Endodermal cell (in vitro differentiated cells): ENCODE results near the gene EP400. TPM values are rescaled to one million over a fixed set of nuclear protein-coding genes. Genes with fewer than 3 reads are reported as not detected.

ENCODE experiments used
- DNase-seq: peaks from one replicate; pipeline ENCODE4 v3.0.0-alpha.2; 2017
- H3K27ac ChIP-seq: 2 replicates; pipeline ENCODE4 v1.5.1; 2013; ENCODE audit warnings: mild to moderate bottlenecking, low read depth, low read length, moderate library complexity
- H3K27me3 ChIP-seq: 2 replicates; pipeline ENCODE4 v1.6.1; 2013; ENCODE audit warnings: mild to moderate bottlenecking, low read length, moderate library complexity; ENCODE audit not compliant: insufficient read depth, control insufficient read depth, poor library complexity, severe bottlenecking
- H3K36me3 ChIP-seq: 2 replicates; pipeline ENCODE4 v1.7.0; 2013; ENCODE audit warnings: mild to moderate bottlenecking, low read length, moderate library complexity; ENCODE audit not compliant: control insufficient read depth, insufficient read depth
- H3K4me1 ChIP-seq: one replicate; pipeline ENCODE4 v1.7.0; 2013; ENCODE audit warnings: low read length; ENCODE audit not compliant: control insufficient read depth, insufficient read depth
- H3K4me3 ChIP-seq: 2 replicates; pipeline ENCODE4 v1.5.1; 2013; ENCODE audit warnings: mild to moderate bottlenecking, low read length, moderate library complexity
- H3K9ac ChIP-seq: 2 replicates; pipeline ENCODE4 v1.6.1; 2013; ENCODE audit warnings: mild to moderate bottlenecking, low read length, moderate library complexity; ENCODE audit not compliant: poor library complexity, severe bottlenecking; ENCODE audit errors: extremely low read depth
- H3K9me3 ChIP-seq: 2 replicates; pipeline ENCODE4 v1.6.1; 2013; ENCODE audit warnings: mild to moderate bottlenecking, low read length, moderate library complexity; ENCODE audit not compliant: control insufficient read depth
- H3K27ac Mint-ChIP-seq: 2 replicates; pipeline ENCODE4 v1.8.0; 2020; ENCODE audit warnings: mixed read lengths
- H3K27me3 Mint-ChIP-seq: 2 replicates; pipeline ENCODE4 v1.8.0; 2021; ENCODE audit warnings: mild to moderate bottlenecking, mixed read lengths; ENCODE audit not compliant: insufficient read depth
- H3K36me3 Mint-ChIP-seq: 2 replicates; pipeline ENCODE4 v1.8.0; 2020; ENCODE audit warnings: low read depth, mixed read lengths
- H3K4me1 Mint-ChIP-seq: 2 replicates; pipeline ENCODE4 v1.8.0; 2020; ENCODE audit warnings: mixed read lengths
- H3K4me3 Mint-ChIP-seq: 2 replicates; pipeline ENCODE4 v1.8.0; 2020; ENCODE audit warnings: mild to moderate bottlenecking, moderate library complexity, mixed read lengths
- H3K9me3 Mint-ChIP-seq: 2 replicates; pipeline ENCODE4 v1.8.0; 2020; ENCODE audit warnings: mild to moderate bottlenecking, mixed read lengths
- WGBS, 2 experiments: methylation state at CpG; one replicate each; pipeline versions ENCODE4 v1.1.5 to v1.1.7; 2013; ENCODE audit warnings: missing lambda C conversion rate in 2 of 2, mixed read lengths in 1 of 2; ENCODE audit not compliant: insufficient coverage in 1 of 2, insufficient read length in 1 of 2; 5-methylcytosine and 5-hydroxymethylcytosine counted together
- total RNA-seq, 2 donors: library from RNA; stranded (reverse); fragmentation: NEBNext Ultra II Directional in 1 of 2; extraction: Animal tissue kit (Norgen Biotek cat#: 25700) in 1 of 2; gene quantifications; 2 replicates in 1 of 2; 3 replicates in 1 of 2; pipeline ENCODE4 v1.2.1, GENCODE V29; 2021
- TF ChIP-seq, protein P1 (sequence below): fragments of 200-600 bp; sonication (generic); conservative IDR thresholded peaks from 2 replicates; pipeline ENCODE4 v1.5.0; 2021; ENCODE audit warnings: antibody characterized with exemption, mild to moderate bottlenecking

The EP400 gene
- total RNA-seq, 2 donors from 2014 or later: 64.7 to 78.3 TPM

DNA sequence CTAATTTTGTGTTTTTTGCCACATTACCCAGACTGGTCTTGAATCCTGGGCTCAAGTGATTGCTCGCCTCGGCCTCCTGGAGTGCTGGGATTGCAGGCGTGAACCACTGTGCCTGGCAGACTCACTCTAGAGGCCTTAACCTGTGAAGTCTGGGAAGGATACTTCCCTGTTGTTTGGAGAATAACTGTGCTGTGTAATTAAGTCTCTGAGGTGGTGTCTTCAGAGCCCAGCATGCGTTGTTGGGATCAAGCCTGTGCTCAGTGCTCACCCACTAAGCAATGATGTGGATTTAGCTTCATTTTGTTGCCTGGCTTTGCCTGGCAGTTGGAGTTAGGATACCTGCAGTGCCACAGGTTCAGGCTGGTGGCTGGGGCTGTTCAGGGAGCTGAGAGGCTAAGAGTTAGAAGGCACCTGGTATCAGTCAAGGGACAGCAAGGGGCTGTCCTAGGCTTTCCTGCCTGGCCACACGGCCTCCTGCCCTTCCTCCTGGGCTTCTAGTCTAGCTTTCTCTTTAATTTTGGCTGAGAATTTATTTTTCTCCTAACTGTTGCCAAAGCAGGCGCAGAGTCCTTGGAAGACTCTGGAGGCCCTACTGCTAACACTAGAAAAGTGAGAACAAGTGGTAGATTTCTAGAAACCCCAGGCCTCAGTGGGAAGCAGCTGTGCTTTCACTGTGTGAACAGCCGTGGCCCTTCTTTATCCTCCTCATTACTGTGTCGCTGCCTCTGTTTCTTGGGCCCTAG, 38.5 kb downstream of the EP400 start:
- Mint-ChIP-seq H3K36me3 (peaks cover 67% of the 10 kb centered on the region), H3K4me3 (no peak overlapping the region), H3K4me1 (peaks cover 37% of the 10 kb centered on the region), H3K9me3 (no peaks in the 10 kb centered on the region), H3K27me3 (no peaks in the 10 kb centered on the region), H3K27ac (peak overlapping the region; percentile 77)
- no peaks in the 10 kb centered on the region for H3K9me3 ChIP-seq
- TF ChIP-seq, protein P1, sequence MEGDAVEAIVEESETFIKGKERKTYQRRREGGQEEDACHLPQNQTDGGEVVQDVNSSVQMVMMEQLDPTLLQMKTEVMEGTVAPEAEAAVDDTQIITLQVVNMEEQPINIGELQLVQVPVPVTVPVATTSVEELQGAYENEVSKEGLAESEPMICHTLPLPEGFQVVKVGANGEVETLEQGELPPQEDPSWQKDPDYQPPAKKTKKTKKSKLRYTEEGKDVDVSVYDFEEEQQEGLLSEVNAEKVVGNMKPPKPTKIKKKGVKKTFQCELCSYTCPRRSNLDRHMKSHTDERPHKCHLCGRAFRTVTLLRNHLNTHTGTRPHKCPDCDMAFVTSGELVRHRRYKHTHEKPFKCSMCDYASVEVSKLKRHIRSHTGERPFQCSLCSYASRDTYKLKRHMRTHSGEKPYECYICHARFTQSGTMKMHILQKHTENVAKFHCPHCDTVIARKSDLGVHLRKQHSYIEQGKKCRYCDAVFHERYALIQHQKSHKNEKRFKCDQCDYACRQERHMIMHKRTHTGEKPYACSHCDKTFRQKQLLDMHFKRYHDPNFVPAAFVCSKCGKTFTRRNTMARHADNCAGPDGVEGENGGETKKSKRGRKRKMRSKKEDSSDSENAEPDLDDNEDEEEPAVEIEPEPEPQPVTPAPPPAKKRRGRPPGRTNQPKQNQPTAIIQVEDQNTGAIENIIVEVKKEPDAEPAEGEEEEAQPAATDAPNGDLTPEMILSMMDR: no peak
- no peak overlapping the region for H3K4me3 ChIP-seq
- H3K4me1 ChIP-seq: peaks cover 17% of the 10 kb centered on the region
- H3K27ac ChIP-seq: no peak overlapping the region
- no peaks in the 10 kb centered on the region for H3K27me3 ChIP-seq
- 91 to 92% methylated on average over 8 of the region's 8 CpGs for WGBS, 2 experiments
- peak; percentile 82 for DNase-seq
- H3K36me3 ChIP-seq: peaks cover 75% of the 10 kb centered on the region
- no peak overlapping the region for H3K9ac ChIP-seq

GRCh38 chr12:131989021-131989420, 39.3 kb downstream of the EP400 start:
- Histone ChIP-seq H3K4me3 (no peak overlapping the region), H3K4me1 (peaks cover 17% of the 10 kb centered on the region), H3K36me3 (peaks cover 76% of the 10 kb centered on the region), H3K9ac (no peak overlapping the region), H3K27me3 (no peaks in the 10 kb centered on the region), H3K9me3 (no peaks in the 10 kb centered on the region), H3K27ac (no peak overlapping the region)
- Mint-ChIP-seq H3K4me1 (peaks cover 37% of the 10 kb centered on the region), H3K4me3 (no peak overlapping the region), H3K27ac (peak overlapping the region; percentile 77), H3K36me3 (peaks cover 69% of the 10 kb centered on the region), H3K9me3 (no peaks in the 10 kb centered on the region), H3K27me3 (no peaks in the 10 kb centered on the region)
- peak; percentile 44 for DNase-seq
- 93 to 94% methylated on average over 10 to 12 of the region's 12 CpGs for WGBS, 2 experiments
- TF ChIP-seq, protein P1: no peak

- peak overlapping the region; percentile 12 for H3K9ac ChIP-seq
Observed at GRCh38 chr12:131990066-131990979, 40.6 kb downstream of the EP400 start.

More at GRCh38 chr12:131990066-131990979, 40.6 kb downstream of the EP400 start:
- peaks cover 17% of the 10 kb centered on the region for H3K4me1 ChIP-seq
- H3K27ac ChIP-seq: peak overlapping the region; percentile 84
- WGBS, 2 experiments: 35 to 59% methylated on average over 15 to 24 of the region's 24 CpGs
- peak; percentile 84 for DNase-seq
- no peaks in the 10 kb centered on the region for H3K27me3 ChIP-seq
- H3K4me3 Mint-ChIP-seq: no peak overlapping the region
- TF ChIP-seq, protein P1: no peak
- peaks cover 37% of the 10 kb centered on the region for H3K4me1 Mint-ChIP-seq
- peaks cover 68% of the 10 kb centered on the region for H3K36me3 Mint-ChIP-seq
- H3K9me3 ChIP-seq: no peaks in the 10 kb centered on the region
- no peaks in the 10 kb centered on the region for H3K9me3 Mint-ChIP-seq
- H3K4me3 ChIP-seq: no peak overlapping the region
- H3K36me3 ChIP-seq: peaks cover 76% of the 10 kb centered on the region
- no peaks in the 10 kb centered on the region for H3K27me3 Mint-ChIP-seq
- H3K27ac Mint-ChIP-seq: peak overlapping the region; percentile 92
